HTR-8/SVneo (cell line): ENCODE measurements around the gene KRT76.

Experiments used
- DNase-seq: peaks from one replicate; pipeline ENCODE4 v3.0.0; 2011; ENCODE audit warnings: low spot score, mixed read lengths; ENCODE audit not compliant: insufficient read length
- FAIRE-seq: peaks from 2 replicates; lab custom pipeline; 2011; peaks lifted over from hg19 to GRCh38; lab: Jason Lieb, UNC

The KRT76 gene

DNA sequence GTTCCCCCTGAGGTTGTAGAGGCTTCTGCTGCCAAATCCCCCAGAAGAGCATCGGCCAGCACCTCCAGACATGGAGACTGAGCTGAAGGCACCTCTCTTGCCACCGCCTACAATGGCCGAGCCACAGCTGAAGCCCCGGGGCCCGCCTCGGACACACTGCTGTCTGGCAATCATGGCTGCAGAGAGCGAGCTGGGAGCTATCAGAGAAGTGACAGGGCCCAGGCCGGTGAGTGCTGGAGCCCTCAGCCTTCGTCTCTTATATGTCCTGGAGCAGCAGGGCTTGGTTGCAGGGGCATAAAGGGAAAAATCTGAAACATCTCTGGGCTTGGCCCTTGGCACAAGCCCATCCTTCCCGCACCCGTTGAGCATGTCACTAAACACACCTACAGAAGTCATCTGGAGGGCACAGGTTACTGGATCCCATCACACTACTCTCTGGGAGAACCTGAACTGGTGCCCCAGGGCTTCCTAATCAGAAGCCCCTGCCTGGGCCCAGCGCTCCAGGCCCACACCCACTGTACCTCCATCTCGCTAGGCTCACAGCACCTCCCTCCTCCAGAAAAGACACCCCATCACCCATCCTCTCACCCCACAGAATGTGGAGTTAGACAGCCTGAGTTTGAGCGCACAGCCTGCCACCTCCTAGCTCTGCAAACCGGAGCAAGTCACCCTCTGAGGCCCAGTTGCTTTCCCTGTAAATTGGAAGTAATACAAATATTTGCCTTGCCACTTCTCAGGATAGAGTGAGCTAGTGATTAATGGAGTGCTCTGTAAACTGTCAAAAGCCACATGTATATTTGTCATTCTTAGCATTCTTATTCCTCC, 37.0 kb upstream of the KRT76 start, which contains the start of gene KRT4:
TSS of gene KRT4 (minus strand) at position 232 of the 825 bp plus-strand sequence. CDS start at position 174, 58 bp downstream.
- no peak for FAIRE-seq
- no peak for DNase-seq

DNA sequence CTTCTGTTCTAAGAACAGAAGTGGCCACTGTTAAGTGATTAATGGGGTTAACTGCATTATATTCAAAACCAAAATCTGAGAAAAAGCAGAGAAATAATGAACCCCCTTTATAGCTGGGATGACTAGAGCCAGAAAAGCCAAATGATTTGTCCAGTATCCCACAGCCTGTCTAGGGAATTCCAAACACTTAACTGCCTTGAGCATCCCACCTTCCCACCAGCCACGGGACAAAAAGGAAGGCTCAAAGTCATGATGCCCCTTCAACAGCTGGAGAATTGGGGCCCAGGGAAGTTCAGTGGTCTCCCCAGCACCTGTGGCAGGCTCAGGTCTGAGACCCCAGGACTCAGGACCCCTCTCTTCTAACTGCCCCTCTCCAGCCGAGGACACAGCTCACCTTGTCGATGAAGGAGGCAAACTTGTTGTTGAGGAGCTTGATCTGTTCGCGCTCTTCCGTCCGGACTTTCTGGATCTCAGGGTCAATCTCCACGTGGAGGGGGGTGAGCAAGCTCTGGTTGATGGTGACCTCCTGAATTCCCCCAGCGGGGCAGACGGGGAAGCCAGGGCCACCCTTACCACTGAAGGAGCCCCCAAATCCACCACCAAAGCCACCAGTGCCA, 36.2 kb upstream of the KRT76 start:
- no peak for FAIRE-seq
- no peak for DNase-seq

DNA sequence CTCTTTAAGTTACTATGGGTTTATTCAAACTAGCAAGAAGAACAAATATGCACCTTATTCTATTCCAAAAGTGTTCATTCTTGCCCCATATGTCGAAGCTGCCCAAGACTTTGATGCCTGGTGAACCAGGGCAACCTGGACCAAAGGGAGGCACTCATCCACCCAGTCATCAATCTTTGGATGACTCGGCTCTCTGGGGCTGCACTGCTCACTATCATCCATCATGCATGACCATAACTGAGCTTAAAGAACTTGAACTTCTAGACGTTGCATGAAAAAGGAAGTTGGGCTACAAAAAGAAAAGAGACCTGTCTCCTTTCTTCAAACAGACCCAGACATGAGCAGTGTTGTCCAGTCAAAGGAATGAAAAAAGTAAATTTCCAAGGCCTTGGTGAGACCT, 35.6 kb upstream of the KRT76 start:
- no peak for FAIRE-seq
- no peak for DNase-seq

DNA sequence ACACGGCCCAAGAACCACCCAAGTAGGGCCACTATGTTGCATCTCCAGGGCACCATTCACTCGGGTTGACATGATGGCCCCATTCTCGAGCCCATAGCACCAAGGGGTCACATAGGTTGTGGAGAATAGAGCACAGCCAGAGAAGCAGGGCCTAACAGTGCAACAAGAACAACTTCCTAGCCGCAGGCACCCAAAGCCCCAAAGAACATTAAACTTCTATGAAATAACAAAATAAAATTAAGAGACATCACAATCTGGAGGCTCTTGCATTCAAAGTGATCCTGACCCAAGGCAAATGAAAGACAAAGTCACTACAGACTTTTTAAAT, 34.9 kb upstream of the KRT76 start:
- DNase-seq (no peak), FAIRE-seq (no peak)

DNA sequence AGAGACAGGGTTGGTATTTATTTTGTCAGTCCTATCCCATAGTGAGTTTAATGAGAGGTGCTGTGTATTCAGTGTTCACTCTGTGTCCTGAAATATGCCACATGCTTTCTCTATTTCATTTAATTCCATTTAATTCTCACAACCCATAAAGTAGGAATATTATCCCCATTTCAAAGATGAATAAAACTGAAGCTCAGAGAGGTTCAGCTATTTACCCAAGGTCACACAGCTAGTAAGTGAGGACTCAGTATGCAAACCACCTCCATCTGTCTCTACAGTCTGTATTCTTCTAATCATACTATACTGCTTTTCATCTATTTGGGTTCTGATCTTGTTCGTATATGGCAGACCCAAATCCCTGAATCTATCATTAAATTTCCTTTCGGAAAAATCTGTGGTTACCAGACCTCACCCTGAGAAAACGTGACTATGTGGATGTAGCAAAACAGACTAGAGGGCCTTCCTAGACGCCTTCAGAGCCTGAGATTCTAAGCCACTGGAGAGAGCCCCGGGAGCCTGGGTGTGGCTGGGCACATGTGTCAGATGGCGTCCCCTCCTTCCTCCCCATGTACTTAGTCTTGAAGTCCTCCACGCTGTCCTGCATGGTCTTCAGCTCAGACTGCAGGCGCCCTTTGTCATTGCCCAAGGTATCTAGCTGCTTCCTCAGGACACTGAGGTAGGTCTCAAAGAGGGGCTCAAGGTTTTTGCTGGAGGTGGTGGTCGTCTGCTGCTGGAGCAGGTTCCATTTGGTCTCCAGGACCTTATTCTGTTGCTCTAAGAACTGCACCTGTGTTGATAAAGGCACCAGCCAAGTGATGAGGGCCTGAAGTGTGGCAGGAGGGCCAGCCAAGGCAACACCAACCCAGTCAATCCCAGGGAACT, 34.3 kb upstream of the KRT76 start:
- no peak for DNase-seq
- FAIRE-seq, result no peak

DNA sequence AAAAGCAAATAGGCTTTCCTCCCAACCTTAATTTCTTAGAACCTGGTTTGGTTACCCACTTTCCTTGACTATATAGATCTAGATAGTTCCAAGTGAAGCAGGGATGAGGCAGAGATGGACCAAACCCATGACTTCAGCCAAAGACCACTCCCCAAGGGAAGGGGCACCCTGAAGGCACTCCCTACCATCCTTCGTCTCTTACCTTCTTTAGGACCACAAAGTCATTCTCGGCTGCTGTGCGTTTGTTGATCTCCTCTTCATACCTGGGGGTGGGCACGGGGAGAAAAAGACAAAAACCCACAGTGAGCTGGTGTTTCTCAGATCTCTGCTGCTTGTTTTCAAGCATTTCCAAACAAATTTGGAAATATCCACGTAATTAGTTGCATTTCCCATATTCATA, 33.4 kb upstream of the KRT76 start:
- FAIRE-seq (no peak), DNase-seq (no peak)

DNA sequence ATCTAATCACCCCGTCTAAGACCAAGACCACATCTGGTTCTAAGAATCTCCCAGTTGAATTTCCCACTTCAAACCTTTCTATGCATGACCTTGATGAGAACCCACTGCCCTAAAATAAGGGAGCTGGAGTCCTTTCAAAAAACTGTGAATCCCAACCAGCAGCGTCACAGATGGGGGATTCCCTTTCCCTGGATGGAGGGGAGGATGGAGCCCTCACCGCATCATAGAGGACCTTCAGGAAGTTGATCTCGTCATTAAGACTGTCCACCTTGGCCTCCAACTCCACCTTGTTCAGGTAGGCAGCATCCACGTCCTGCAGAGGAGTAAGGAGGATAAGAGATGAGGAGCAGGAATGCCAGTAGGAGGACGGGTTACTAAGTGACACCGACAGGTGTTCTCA, 32.0 kb upstream of the KRT76 start:
- FAIRE-seq (no peak), DNase-seq (no peak)

DNA sequence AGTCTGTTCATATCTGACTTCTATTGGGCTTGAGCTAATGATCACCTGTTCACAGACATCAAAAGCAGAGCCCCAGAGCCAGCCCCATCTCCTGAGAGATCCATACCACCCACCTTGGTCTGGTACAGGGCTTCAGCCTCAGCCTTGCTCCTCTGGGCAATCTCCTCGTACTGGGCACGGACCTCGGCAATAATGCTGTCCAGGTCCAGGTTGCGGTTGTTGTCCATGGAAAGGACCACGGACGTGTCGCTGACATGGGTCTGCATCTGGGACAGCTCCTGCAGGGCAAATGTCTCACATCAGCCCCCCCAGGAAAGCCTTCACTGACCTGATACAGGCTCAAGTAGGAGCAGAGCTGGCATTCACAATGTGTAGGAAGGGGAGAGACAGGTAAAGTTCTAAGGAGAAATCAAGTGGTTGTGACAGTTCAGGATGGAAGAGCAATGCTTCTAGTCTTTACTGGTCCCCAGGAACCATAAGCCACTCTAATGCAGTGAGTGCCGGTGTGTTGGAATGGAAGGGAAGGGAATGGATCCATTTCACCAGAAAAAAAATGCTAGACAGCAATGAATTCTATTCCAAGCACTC, 31.5 kb upstream of the KRT76 start:
- FAIRE-seq, result no peak
- no peak for DNase-seq

DNA sequence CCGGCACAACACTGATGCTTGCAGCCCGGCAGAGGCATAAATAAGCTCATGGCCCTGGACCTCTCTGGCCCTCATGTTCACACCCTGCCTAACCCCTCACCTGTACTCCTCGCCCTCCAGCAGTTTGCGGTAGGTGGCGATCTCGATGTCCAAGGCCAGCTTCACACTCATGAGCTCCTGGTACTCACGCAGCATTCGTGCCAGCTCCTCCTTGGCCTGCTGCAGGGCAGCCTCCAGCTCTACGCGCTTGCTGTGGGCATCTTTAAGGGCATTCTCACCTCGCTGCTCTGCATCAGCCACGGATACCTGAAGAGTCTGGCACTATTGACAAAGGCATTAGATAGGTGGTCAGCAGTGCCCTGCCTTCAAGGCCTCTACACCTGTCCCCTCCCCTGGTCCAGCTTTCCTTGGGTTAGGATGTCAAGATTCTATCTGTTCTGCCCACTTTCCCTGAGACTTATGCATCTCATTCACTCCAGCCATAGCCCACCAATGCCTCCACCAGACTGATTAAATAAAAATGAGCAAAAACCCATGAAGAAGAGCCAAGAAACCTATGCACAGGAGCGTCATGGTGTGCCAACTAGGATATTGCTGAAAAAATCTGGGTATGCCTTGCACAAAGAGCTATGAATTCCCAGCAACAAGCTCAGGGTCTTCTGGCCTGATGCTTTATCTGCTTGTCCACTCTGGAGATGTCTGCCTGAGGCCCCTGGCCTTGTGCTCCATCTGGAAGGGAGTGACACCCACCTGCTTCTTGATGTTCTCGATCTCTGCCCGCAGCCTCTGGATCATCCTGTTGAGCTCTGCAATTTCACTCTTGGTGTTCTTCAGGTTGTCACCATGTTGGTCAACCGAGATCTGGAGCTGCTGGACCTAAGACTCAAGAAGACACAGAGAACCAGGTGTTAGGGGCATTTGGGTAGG, 30.7 kb upstream of the KRT76 start:
- FAIRE-seq (no peak), DNase-seq (no peak)

DNA sequence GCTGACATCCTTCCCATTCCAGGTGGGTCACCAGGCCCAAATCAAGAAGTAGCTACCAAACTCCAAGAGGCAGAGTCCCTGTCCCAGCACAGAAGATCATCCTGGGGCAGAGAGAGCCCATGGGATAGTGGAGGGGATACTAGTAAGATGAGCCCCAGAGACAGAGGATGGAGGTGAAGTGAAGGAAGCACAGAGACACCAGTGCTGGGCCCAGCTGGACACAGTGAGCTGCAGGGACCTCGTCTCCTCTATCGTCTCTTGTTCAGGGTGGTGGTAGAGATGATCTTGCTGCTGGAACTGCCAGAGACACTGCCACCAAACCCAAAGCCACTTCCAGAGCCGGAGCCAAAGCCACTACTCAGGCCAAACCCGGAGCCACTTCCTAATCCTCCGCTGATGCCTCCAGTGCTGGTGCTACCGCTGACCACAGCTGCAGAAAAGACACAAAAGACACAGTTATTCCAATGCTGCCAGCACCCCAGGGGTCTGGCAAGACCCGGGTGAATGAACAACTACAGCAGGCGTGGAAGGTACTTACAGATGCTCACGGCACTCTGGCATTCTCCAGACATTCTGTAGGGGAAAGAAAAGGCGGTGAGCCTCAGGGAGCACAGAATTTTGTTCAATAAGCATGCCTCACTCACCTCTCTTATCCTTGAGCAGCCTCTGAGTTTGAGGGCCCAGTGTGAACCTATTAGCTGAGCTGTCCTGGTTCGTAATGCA, 29.8 kb upstream of the KRT76 start:
- FAIRE-seq, result no peak

DNA sequence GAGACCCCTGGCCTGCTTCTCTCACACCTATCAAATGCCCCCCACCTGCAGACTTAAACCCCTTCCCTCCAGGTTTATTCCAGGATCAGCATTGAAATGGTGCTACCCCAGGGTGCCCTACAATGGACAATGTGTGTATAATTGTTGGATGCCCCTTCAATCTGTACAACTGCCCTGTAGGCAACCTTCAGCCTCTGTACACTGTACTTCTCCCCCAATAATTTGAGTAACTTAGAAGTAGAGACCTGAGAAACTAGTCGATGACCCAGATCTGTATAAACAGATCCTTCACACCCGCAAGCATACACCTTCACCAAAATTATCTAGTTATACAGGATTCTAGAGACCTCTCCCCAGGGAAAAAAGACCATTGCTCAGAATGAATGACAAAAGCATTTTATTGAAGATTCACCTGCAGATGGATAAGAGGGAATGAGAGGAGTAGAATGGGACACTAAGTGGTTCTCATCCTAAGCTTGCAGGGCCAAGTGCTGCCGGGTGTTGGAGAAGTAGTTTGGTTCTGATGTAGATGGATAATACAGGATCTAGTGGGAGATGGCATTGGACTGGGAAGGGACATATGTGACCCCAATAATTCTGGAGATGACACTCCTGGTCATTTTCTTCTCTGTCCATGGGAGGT, 29.1 kb upstream of the KRT76 start:
- FAIRE-seq (no peak), DNase-seq (no peak)

More for the DNA sequence above, 29.8 kb upstream of the KRT76 start:
- DNase-seq, result no peak

DNA sequence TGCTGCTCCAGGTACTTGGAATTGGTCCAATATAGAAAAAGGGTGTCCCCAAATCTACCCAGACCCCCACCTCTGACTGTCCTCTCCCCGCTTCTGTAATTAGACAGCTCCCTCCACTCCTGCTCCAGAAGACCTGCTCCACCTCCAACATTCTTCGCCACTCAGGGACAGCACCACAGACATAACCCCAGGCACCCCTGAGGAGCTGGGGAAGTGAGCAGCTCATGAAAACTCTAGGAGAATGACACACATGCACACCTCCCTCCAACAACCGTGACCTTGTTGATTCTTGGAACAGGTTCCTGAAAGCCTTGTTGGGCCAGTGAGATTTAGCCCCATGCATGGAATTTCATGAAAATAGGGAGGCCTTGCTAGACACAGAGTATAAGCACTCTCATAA, 28.6 kb upstream of the KRT76 start:
- DNase-seq (no peak), FAIRE-seq (no peak)

DNA sequence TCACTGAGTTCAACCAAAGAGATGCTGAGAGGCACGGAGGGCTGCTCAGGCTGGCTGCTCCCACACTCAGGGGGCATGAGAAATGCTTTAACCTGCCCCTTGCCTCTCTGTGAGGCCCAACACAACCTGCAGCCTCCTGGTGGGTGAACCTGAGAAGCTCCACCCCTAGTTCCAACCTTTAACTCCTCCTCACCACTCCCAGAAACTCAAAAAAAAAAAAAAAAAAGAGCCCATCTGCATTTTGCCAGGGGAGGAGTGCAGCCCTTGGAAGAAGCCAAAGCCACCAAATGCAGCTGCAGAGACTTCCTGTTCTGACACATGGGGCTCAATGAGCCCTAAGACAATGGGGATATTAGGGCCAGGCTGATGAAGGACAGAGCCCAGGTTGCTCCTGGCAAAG, 27.9 kb upstream of the KRT76 start:
- FAIRE-seq (no peak), DNase-seq (no peak)

DNA sequence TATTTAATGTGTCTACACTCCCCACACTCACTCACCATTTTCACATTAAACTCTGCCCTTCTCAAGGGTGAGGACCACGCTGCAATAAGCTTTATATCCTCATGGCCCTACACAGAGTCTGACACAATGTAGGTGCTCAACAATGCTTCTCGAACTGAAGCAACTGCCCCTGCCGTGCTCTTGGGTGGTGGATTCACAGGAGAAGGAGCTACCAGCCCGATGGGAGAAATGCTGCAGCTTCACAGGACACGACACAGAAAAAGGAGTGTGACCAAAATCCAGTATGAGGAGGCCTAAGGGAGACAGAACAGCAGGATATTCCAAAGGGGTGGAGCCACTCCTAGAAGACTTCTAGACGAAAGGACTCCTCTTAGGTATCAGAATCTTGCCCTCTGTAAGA, 25.3 kb upstream of the KRT76 start:
- DNase-seq, result no peak
- no peak for FAIRE-seq

DNA sequence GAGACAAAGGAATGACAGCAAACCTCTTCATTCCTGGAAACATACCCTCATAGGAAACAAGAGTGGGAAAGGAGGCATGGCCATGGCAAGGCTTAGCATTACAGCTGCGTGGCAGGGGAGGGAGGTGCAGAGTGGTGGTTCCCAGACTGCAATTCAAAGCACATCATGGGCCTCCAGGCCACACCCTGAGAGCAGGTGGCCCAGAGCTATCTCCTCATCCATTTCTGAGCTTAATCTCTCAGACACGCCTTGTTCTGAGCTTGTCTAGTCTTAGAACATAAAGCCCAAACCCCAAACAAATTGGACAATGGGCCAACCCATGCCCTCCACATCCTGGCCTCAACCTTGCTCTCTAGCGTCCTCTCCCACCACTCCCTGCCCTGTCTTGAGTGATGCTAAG, 24.6 kb upstream of the KRT76 start:
- DNase-seq (no peak), FAIRE-seq (no peak)

DNA sequence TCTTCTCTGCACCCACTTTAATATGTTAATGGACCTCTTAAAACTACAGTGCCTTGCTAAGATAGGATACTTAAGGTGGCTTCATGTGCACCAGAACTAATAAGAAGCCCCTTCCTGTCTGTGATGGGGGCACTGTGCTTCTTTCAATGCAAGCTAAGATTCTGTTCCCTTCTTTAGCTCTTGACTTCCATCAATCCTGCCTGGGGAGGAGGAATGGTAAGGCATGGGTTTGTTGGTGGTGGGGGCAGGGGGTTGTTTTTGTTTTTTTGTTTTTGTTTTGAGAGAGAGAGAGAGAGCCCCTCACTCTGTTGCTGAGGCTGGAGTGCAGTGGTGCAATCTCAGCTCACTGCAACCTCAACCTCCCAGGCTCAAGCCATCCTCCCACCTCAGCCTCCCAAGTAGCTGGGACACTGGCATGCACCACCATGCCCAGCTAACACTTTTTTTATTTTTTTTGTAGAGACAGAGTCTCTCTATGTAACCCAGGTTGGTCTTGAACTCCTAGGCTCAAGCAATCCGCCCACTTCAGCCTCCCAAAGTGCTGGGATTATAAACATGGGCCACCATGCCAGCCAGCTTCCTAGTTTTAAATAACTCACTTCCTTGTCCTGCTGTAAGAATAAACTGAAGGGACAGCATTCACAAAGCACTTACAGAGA, 23.2 kb upstream of the KRT76 start:
- FAIRE-seq, result no peak
- no peak for DNase-seq

DNA sequence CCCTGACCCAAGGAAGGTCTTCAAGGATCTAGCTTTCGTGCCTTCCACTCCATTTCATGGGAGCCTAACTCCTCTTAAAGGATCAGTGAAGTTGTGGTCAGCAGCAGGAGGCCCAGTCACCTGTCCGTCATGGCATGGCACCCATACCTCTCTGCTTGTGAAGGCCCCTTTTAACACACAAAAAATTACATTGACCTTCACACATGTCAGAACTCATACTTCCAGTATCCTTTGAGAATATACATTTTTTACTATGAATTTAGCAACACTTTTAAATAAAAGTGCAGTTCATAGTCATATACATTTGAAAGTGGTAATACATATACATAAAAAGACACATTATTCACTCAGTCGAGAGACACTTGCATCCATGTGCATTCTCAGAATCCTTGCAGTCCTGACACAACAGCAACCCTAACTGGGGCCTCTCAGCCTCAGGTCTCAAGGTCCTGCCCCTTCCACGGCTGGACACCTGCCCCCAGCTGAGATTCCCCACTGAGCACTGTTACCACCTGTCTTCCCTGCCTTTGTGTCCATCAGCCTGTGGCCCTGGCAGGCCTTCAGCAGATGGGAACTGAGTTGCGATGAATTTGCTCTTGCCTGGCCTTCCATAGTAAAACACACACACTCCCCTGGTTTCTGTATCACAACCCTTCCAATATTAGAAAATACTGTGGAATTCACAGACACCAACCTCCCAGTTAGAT, 22.5 kb upstream of the KRT76 start:
- no peak for FAIRE-seq
- DNase-seq, result no peak
